HEK293 (cell line): ENCODE measurements around the gene PTDSS2.

Experiments used
- GLIS2 ChIP-seq: fragments of 450-650 bp; formaldehyde crosslinking; IDR thresholded peaks from 2 replicates; pipeline ENCODE4 v1.5.1; 2016; ENCODE audit warnings: missing biosample characterization, missing genetic modification characterization
- KLF1 ChIP-seq: fragments of 450-650 bp; formaldehyde crosslinking; IDR thresholded peaks from 2 replicates; pipeline ENCODE4 v1.5.1; 2016; ENCODE audit warnings: missing biosample characterization, missing genetic modification characterization
- MYNN ChIP-seq: fragments of 450-650 bp; formaldehyde crosslinking; IDR thresholded peaks from 2 replicates; pipeline ENCODE4 v1.5.1; 2016; ENCODE audit warnings: missing biosample characterization, missing genetic modification characterization, borderline replicate concordance
- SP2 ChIP-seq: fragments of 450-650 bp; formaldehyde crosslinking; IDR thresholded peaks from 2 replicates; pipeline ENCODE4 v1.5.1; 2016; ENCODE audit warnings: missing biosample characterization, missing genetic modification characterization
- TRIM28 ChIP-seq: IDR thresholded peaks from 2 replicates; pipeline ENCODE4 v1.6.1; 2011; ENCODE audit warnings: low read length, control low read depth, borderline replicate concordance
- ZBTB1 ChIP-seq: fragments of 450-650 bp; formaldehyde crosslinking; IDR thresholded peaks from 2 replicates; pipeline ENCODE4 v1.5.1; 2016; ENCODE audit warnings: missing biosample characterization, missing genetic modification characterization
- ZNF148 ChIP-seq: fragments of 450-650 bp; formaldehyde crosslinking; IDR thresholded peaks from 2 replicates; pipeline ENCODE4 v1.5.0; 2017; ENCODE audit warnings: missing biosample characterization, missing genetic modification characterization, borderline replicate concordance
- ZNF223 ChIP-seq: fragments of 450-650 bp; formaldehyde crosslinking; IDR thresholded peaks from 2 replicates; pipeline ENCODE4 v1.5.1; 2016; ENCODE audit warnings: missing biosample characterization, missing genetic modification characterization
- ZNF239 ChIP-seq: fragments of 450-650 bp; formaldehyde crosslinking; IDR thresholded peaks from 2 replicates; pipeline ENCODE4 v1.5.1; 2016; ENCODE audit warnings: missing biosample characterization, missing genetic modification characterization
- ZNF292 ChIP-seq: fragments of 450-650 bp; formaldehyde crosslinking; IDR thresholded peaks from 2 replicates; pipeline ENCODE4 v1.5.1; 2016; ENCODE audit warnings: low read depth, missing biosample characterization, missing genetic modification characterization, borderline replicate concordance
- ZNF518A ChIP-seq: fragments of 450-650 bp; formaldehyde crosslinking; conservative IDR thresholded peaks from 2 replicates; pipeline ENCODE4 v1.5.1; 2016; ENCODE audit warnings: low read depth, missing biosample characterization, missing genetic modification characterization
- ZNF747 ChIP-seq: fragments of 450-650 bp; formaldehyde crosslinking; IDR thresholded peaks from 2 replicates; pipeline ENCODE4 v1.5.1; 2016; ENCODE audit warnings: missing biosample characterization, missing genetic modification characterization
- ZNF76 ChIP-seq: fragments of 450-650 bp; formaldehyde crosslinking; IDR thresholded peaks from 2 replicates; pipeline ENCODE4; 2016; ENCODE audit warnings: low read depth, missing biosample characterization, missing genetic modification characterization, borderline replicate concordance
- ZNF785 ChIP-seq: fragments of 450-650 bp; formaldehyde crosslinking; IDR thresholded peaks from 2 replicates; pipeline ENCODE4 v1.5.1; 2016; ENCODE audit warnings: missing biosample characterization, missing genetic modification characterization
- ZNF792 ChIP-seq: fragments of 450-650 bp; formaldehyde crosslinking; IDR thresholded peaks from 2 replicates; pipeline ENCODE4 v1.5.1; 2016; ENCODE audit warnings: missing biosample characterization, missing genetic modification characterization
- ZNF837 ChIP-seq: fragments of 450-650 bp; formaldehyde crosslinking; IDR thresholded peaks from 2 replicates; pipeline ENCODE4 v1.5.1; 2016; ENCODE audit warnings: missing biosample characterization, missing genetic modification characterization
- ZSCAN23 ChIP-seq: fragments of 450-650 bp; formaldehyde crosslinking; IDR thresholded peaks from 2 replicates; pipeline ENCODE4 v1.5.1; 2016; ENCODE audit warnings: missing biosample characterization, missing genetic modification characterization
- ZSCAN30 ChIP-seq: fragments of 450-650 bp; IDR thresholded peaks from 2 replicates; pipeline ENCODE4 v1.5.1; 2018; ENCODE audit warnings: missing biosample characterization, mild to moderate bottlenecking, missing genetic modification characterization, moderate library complexity
- TF ChIP-seq, protein P1 (sequence below): fragments of 450-650 bp; formaldehyde crosslinking; IDR thresholded peaks from 2 replicates; pipeline ENCODE4 v1.5.1; 2016; ENCODE audit warnings: missing biosample characterization, missing genetic modification characterization, borderline replicate concordance
- TF ChIP-seq, protein P2 (sequence below): IDR thresholded peaks from 2 replicates; pipeline ENCODE4 v1.6.1; 2011; ENCODE audit warnings: mild to moderate bottlenecking, low read depth, low read length, borderline replicate concordance
- TF ChIP-seq, protein P3 (sequence below): fragments of 450-650 bp; formaldehyde crosslinking; IDR thresholded peaks from 2 replicates; pipeline ENCODE4 v1.5.1; 2016; ENCODE audit warnings: missing biosample characterization, missing genetic modification characterization

The PTDSS2 gene

DNA sequence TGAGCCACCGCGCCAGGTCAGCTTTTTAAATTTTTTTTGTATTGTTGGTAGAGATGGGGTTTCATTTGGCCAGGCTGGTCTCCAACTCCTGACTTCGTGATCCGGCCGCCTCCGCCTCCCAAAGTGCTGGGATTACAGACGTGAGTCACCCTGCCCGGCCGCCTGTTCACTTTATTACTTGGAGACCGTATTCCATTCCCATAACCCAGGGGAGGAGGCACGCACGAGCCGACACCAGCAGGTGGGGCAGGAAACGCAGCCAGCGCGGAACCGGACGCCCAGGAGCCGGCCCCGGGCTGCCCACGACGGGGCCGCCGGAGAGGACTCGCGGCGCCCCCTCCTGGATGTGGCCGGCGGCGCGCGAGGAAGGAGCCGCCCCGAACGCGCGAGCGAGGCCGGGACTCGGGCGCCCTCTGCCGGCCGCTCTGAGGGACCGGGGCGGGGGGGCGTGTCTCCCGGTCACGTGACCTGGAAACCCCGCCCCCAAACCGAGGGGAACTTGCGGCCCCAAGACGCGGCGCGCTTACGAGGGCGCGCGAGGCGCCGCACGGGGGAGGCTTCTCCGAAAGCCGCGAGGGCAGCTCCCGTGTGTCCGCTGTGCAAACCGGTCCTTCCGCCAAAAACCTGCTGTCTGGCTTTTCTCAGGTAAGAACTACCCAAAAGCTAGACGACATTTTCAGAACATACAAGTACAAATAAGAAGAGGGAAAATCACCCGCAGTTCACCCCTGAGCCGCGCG, 68.6 kb downstream of the PTDSS2 start (continued):
- TF ChIP-seq ZNF747 (tag by site-specific recombination) (no peak), ZBTB1 (no peak), ZNF292 (no peak), SP2 (tag by site-specific recombination) (peak; percentile 41), ZSCAN23 (tag by site-specific recombination) (no peak), GLIS2 (tag by site-specific recombination) (peak; percentile 70), TRIM28 (no peak), ZNF785 (tag by site-specific recombination) (no peak), ZSCAN30 (tag by site-specific recombination) (peak; percentile 94), ZNF837 (tag by site-specific recombination) (no peak), ZNF239 (no peak), ZNF148 (no peak), ZNF518A (no peak), MYNN (tag by site-specific recombination) (no peak), KLF1 (tag by site-specific recombination) (0 out of 2 replicates have a peak, but pooled peaks have one; percentile 35), ZNF792 (no peak), ZNF223 (tag by site-specific recombination) (no peak), ZNF76 (peak; percentile 48; the same call in 1 of the 2 replicates)
- TF ChIP-seq, protein P1, sequence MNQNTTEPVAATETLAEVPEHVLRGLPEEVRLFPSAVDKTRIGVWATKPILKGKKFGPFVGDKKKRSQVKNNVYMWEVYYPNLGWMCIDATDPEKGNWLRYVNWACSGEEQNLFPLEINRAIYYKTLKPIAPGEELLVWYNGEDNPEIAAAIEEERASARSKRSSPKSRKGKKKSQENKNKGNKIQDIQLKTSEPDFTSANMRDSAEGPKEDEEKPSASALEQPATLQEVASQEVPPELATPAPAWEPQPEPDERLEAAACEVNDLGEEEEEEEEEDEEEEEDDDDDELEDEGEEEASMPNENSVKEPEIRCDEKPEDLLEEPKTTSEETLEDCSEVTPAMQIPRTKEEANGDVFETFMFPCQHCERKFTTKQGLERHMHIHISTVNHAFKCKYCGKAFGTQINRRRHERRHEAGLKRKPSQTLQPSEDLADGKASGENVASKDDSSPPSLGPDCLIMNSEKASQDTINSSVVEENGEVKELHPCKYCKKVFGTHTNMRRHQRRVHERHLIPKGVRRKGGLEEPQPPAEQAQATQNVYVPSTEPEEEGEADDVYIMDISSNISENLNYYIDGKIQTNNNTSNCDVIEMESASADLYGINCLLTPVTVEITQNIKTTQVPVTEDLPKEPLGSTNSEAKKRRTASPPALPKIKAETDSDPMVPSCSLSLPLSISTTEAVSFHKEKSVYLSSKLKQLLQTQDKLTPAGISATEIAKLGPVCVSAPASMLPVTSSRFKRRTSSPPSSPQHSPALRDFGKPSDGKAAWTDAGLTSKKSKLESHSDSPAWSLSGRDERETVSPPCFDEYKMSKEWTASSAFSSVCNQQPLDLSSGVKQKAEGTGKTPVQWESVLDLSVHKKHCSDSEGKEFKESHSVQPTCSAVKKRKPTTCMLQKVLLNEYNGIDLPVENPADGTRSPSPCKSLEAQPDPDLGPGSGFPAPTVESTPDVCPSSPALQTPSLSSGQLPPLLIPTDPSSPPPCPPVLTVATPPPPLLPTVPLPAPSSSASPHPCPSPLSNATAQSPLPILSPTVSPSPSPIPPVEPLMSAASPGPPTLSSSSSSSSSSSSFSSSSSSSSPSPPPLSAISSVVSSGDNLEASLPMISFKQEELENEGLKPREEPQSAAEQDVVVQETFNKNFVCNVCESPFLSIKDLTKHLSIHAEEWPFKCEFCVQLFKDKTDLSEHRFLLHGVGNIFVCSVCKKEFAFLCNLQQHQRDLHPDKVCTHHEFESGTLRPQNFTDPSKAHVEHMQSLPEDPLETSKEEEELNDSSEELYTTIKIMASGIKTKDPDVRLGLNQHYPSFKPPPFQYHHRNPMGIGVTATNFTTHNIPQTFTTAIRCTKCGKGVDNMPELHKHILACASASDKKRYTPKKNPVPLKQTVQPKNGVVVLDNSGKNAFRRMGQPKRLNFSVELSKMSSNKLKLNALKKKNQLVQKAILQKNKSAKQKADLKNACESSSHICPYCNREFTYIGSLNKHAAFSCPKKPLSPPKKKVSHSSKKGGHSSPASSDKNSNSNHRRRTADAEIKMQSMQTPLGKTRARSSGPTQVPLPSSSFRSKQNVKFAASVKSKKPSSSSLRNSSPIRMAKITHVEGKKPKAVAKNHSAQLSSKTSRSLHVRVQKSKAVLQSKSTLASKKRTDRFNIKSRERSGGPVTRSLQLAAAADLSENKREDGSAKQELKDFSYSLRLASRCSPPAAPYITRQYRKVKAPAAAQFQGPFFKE (tag by site-specific recombination), result no peak
- TF ChIP-seq, protein P2, sequence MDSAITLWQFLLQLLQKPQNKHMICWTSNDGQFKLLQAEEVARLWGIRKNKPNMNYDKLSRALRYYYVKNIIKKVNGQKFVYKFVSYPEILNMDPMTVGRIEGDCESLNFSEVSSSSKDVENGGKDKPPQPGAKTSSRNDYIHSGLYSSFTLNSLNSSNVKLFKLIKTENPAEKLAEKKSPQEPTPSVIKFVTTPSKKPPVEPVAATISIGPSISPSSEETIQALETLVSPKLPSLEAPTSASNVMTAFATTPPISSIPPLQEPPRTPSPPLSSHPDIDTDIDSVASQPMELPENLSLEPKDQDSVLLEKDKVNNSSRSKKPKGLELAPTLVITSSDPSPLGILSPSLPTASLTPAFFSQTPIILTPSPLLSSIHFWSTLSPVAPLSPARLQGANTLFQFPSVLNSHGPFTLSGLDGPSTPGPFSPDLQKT, result no peak
- TF ChIP-seq, protein P3, sequence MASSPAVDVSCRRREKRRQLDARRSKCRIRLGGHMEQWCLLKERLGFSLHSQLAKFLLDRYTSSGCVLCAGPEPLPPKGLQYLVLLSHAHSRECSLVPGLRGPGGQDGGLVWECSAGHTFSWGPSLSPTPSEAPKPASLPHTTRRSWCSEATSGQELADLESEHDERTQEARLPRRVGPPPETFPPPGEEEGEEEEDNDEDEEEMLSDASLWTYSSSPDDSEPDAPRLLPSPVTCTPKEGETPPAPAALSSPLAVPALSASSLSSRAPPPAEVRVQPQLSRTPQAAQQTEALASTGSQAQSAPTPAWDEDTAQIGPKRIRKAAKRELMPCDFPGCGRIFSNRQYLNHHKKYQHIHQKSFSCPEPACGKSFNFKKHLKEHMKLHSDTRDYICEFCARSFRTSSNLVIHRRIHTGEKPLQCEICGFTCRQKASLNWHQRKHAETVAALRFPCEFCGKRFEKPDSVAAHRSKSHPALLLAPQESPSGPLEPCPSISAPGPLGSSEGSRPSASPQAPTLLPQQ (tag by site-specific recombination), result no peak
